A673 (cell line): ENCODE measurements around the gene MPPE1.

Experiments
- CTCF ChIP-seq: fragments of 300-800, 200-600 bp; sonication (generic); conservative IDR thresholded peaks from 2 replicates; pipeline ENCODE4 v1.5.1; 2017; ENCODE audit warnings: low read depth, mild to moderate bottlenecking, antibody characterized with exemption, low read length, moderate library complexity, mixed read lengths
- EZH2 ChIP-seq: fragments of 200-600 bp; sonication (generic); IDR thresholded peaks from 2 replicates; pipeline ENCODE4 v1.6.1; 2017; ENCODE audit warnings: borderline replicate concordance, low read depth, mild to moderate bottlenecking, mixed read lengths, antibody characterized with exemption, low read length; ENCODE audit not compliant: poor library complexity, severe bottlenecking

DNA sequence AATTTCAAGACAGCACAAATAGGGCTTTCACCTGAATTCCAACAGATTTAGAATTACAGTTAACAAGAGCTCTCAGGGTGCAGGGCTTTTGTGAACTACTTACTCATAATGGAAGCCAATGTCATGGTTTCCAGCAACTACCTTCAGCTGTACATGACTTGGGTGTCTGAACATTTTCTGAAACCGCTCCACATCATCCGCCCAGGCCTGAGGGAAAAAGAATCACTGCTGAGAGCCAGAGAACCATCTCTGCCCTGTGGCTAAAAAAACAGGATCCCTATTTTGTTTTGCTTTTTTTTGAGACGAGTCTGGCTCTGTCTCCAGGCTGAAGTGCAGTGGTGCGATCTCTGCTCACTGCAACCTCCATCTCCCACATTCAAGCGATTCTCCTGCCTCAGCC, 18.8 kb downstream of the MPPE1 start:
- TF ChIP-seq EZH2 (no peak), CTCF (no peak)
